HEK293 (cell line): ENCODE data around the gene NSMCE4A.

Experiments
- CTCF ChIP-seq: fragments of 450-650 bp; formaldehyde crosslinking; IDR thresholded peaks from 2 replicates; pipeline ENCODE4 v1.5.1; 2016; ENCODE audit warnings: missing biosample characterization, missing genetic modification characterization
- IKZF3 ChIP-seq: fragments of 450-650 bp; IDR thresholded peaks from 2 replicates; pipeline ENCODE4 v1.5.0; 2018; ENCODE audit warnings: missing biosample characterization, mild to moderate bottlenecking, missing genetic modification characterization, moderate library complexity
- MYNN ChIP-seq: fragments of 450-650 bp; formaldehyde crosslinking; IDR thresholded peaks from 2 replicates; pipeline ENCODE4 v1.5.1; 2016; ENCODE audit warnings: missing biosample characterization, missing genetic modification characterization, borderline replicate concordance
- TRIM28 ChIP-seq: IDR thresholded peaks from 2 replicates; pipeline ENCODE4 v1.6.1; 2011; ENCODE audit warnings: low read length, control low read depth, borderline replicate concordance
- WT1 ChIP-seq: fragments of 450-650 bp; formaldehyde crosslinking; IDR thresholded peaks from 2 replicates; pipeline ENCODE4 v1.5.1; 2016; ENCODE audit warnings: missing biosample characterization, missing genetic modification characterization
- ZNF654 ChIP-seq: fragments of 450-650 bp; formaldehyde crosslinking; IDR thresholded peaks from 2 replicates; pipeline ENCODE4 v1.5.1; 2016; ENCODE audit warnings: low read depth, missing biosample characterization, missing genetic modification characterization
- ZNF658 ChIP-seq: fragments of 450-650 bp; formaldehyde crosslinking; IDR thresholded peaks from 2 replicates; pipeline ENCODE4; 2016; ENCODE audit warnings: missing biosample characterization, missing genetic modification characterization
- ZNF830 ChIP-seq: fragments of 450-650 bp; IDR thresholded peaks from 2 replicates; pipeline ENCODE4 v1.5.0; 2018; ENCODE audit warnings: missing biosample characterization, missing genetic modification characterization, low read depth, mild to moderate bottlenecking, moderate library complexity

- TF ChIP-seq CTCF (tag by site-specific recombination) (no peak), WT1 (tag by site-specific recombination) (no peak), ZNF654 (tag by site-specific recombination) (no peak), IKZF3 (tag by site-specific recombination) (no peak), TRIM28 (no peak), ZNF830 (tag by site-specific recombination) (no peak), MYNN (no peak), ZNF658 (tag by site-specific recombination) (no peak)
Measured at GRCh38 chr10:121949451-121949850, 25.6 kb downstream of the NSMCE4A start.
